Spleen (tissue), 7 donors: Measurements from ENCODE around the gene AADACL2.

Experiments used
- CTCF ChIP-seq, 11 experiments: fragments of 200-600 bp in 7 of 11; fragments of 450-650 bp in 4 of 11; sonication (generic) in 4 of 11; IDR thresholded peaks in 8 of 11; conservative IDR thresholded peaks in 3 of 11; 1 replicate in 7 of 11; 2 replicates in 4 of 11; pipeline versions ENCODE4 v1.4.0 to v1.8.0; 2016 to 2021; ENCODE audit warnings: antibody characterized with exemption in 11 of 11, inconsistent platforms in 4 of 11, mild to moderate bottlenecking in 1 of 11
- POLR2A ChIP-seq, 3 donors: fragments of 450-650 bp; IDR thresholded peaks; one replicate each; pipeline ENCODE4 v1.5.1; 2017; ENCODE audit warnings: antibody characterized with exemption in 3 of 3, mild to moderate bottlenecking in 1 of 3
- POLR2AphosphoS5 ChIP-seq, 3 donors: sonication (generic); formaldehyde crosslinking; IDR thresholded peaks; one replicate each; pipeline ENCODE4 v1.5.1; 2017; ENCODE audit warnings: antibody characterized with exemption in 3 of 3
- donor health status: DM: no; HTN: no; CAD: no; lungs with moderate emphysema.
- donor health status: DM: no; HTN: no; CAD: no.
- donor health status: DM: no; HTN: no; CAD: no.

- TF ChIP-seq CTCF (IDR thresholded peaks at IDR 0.05 in 8 of 11, conservative IDR thresholded peaks at IDR 0.05 in 3 of 11) (no peak), POLR2A (IDR thresholded peaks at IDR 0.05) (no peak), POLR2AphosphoS5 (IDR thresholded peaks at IDR 0.05) (no peak)
Measured at GRCh38 chr3:151686257-151686656, 47.5 kb upstream of the AADACL2 start.
